ENCODE results near the gene BMF. TPM values are rescaled to one million over a fixed set of nuclear protein-coding genes. Genes with fewer than 3 reads are reported as not detected.
A peak's percentile ranks its signal among the peaks of the same experiment; 100 is the strongest.
"Not testable (repeated sequence)": the region's sequence is repeated elsewhere in the genome, so short reads cannot be mapped to it uniquely, and the experiment has no call there.

Gene BMF
- total and polyA plus RNA-seq, 2 donors, result 28.5 to 70.4 TPM

DNA sequence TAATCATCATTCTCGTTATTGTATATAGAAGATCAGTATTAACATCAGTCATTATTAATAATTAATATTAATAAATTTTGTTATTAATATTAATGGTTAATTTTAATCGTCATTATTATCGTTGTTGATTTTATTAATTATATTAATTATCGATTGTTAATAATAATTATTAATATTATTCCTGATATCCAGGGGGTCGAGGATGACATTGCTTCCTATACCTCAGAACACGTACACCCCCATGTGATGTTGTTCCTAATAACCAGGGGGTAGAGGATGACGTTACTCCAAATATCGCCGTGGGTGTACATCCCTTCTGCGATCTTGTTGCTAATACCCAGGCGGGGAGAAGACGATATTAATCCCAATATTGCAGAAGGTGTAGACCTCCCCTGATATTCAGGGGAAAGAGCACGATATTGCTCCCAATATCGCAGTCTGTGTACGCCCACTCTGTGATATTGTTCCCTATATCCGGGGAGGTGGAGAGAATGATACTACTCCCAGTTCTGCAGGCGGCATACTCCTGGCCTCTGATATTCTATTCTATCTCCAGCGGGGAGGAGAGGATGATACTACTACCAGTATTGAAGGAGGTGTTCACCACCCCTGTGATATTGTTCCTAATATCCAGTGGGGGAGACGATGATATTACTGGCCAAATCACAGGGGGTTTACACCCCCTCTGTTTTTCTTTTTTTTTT is 22.3 kb upstream of the BMF start:
- Histone ChIP-seq H3K4me3 (ENCODE audit: low read length in 2 of 2) (no peak overlapping the region), H3K27ac (ENCODE audit: low read depth in 1 of 2, low read length in 1 of 2) (no peak overlapping the region), H3K9me3 (ENCODE audit: control insufficient read depth in 2 of 2, insufficient read depth in 1 of 2, low read length in 1 of 2) (no peaks in the 10 kb centered on the region), H3K27me3 (ENCODE audit: control insufficient read depth in 2 of 2, insufficient read depth in 1 of 2, low read length in 1 of 2) (no peaks in the 10 kb centered on the region), H3K36me3 (ENCODE audit: control insufficient read depth in 2 of 2, insufficient read depth in 2 of 2, low read length in 1 of 2) (no peaks in the 10 kb centered on the region), H3K4me1 (ENCODE audit: control insufficient read depth in 2 of 2, insufficient read depth in 2 of 2, low read length in 2 of 2) (no peaks in the 10 kb centered on the region)
- peak in 1 of 9 donors; percentile 47 for DNase-seq (ENCODE audit: low read depth in 6 of 9, low spot score in 9 of 9)
- 92% methylated on average over 19 of the region's 19 CpGs for WGBS

DNA sequence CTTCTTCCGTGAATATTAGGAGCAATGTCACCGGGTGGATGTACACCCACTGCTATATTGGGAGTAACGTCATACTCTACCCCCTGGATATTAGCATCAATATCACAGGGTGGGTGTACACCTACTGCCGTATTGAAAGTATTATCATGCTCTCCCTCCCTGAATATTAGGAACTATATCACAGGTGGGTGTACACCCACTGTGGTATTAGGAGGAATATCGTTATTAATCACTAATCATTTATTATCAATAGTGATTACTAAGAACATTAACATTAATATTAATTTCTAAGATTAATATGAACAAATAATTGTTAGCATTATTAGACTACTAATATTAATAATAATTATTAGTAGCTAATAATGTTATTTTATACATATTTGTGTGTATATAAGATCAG is 21.4 kb upstream of the BMF start:
- no peak for DNase-seq (ENCODE audit: low read depth in 6 of 9, low spot score in 9 of 9)
- Histone ChIP-seq H3K27me3 (ENCODE audit: control insufficient read depth in 2 of 2, insufficient read depth in 1 of 2, low read length in 1 of 2) (no peaks in the 10 kb centered on the region), H3K4me1 (ENCODE audit: control insufficient read depth in 2 of 2, insufficient read depth in 2 of 2, low read length in 2 of 2) (no peaks in the 10 kb centered on the region), H3K36me3 (ENCODE audit: control insufficient read depth in 2 of 2, insufficient read depth in 2 of 2, low read length in 1 of 2) (no peaks in the 10 kb centered on the region), H3K4me3 (ENCODE audit: low read length in 2 of 2) (no peak overlapping the region), H3K9me3 (ENCODE audit: control insufficient read depth in 2 of 2, insufficient read depth in 1 of 2, low read length in 1 of 2) (no peaks in the 10 kb centered on the region), H3K27ac (ENCODE audit: low read depth in 1 of 2, low read length in 1 of 2) (no peak overlapping the region)
- WGBS, result 93% methylated on average over 5 of the region's 5 CpGs

DNA sequence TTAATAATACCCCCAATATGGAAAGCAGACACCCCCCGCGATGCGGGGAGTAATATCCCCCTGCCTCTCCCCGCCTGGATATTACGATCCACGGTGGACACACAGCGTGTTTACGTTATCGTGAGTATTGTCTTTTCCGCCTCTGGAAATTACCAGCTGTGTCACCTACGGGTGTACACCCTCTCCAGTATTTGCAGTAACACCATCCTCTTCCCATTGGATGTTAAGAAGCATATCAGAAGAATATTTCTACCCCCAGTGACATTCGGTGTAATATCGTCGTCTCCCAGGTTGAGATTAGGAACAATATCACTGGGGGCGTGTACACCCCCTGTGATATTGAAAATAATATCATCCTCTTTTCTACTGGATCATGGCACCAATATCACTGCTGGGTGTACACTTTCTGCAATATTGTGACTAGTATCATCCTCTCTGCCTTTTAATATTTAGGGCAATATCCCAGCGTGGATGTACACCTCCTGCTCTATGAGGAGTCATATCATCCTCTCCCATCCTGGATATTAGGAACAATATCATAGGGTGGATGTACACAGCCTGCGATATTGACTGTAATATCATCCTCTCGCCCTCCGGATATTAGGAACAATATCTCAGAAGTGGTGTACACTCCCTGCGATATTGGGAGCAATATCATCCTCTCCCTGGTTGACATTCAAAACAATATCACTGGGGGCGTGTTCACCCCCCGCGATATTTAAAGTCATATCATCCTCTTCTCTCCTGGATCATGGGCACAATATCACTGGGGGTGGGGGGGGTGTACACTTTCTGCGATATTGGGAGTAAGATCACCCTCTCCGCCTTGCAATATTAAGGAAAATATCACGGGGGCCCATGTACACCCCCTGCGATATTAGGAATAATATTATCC is 20.3 kb upstream of the BMF start:
- Histone ChIP-seq H3K36me3 (ENCODE audit: control insufficient read depth in 2 of 2, insufficient read depth in 2 of 2, low read length in 1 of 2) (no peaks in the 10 kb centered on the region), H3K4me3 (ENCODE audit: low read length in 2 of 2) (no peak overlapping the region), H3K27me3 (ENCODE audit: control insufficient read depth in 2 of 2, insufficient read depth in 1 of 2, low read length in 1 of 2) (no peaks in the 10 kb centered on the region), H3K9me3 (ENCODE audit: control insufficient read depth in 2 of 2, insufficient read depth in 1 of 2, low read length in 1 of 2) (no peaks in the 10 kb centered on the region), H3K4me1 (ENCODE audit: control insufficient read depth in 2 of 2, insufficient read depth in 2 of 2, low read length in 2 of 2) (no peaks in the 10 kb centered on the region), H3K27ac (ENCODE audit: low read depth in 1 of 2, low read length in 1 of 2) (no peak overlapping the region)
- 88% methylated on average over 27 of the region's 27 CpGs for WGBS
- DNase-seq (ENCODE audit: low read depth in 6 of 9, low spot score in 9 of 9), result peak in 1 of 9 donors; percentile 58

DNA sequence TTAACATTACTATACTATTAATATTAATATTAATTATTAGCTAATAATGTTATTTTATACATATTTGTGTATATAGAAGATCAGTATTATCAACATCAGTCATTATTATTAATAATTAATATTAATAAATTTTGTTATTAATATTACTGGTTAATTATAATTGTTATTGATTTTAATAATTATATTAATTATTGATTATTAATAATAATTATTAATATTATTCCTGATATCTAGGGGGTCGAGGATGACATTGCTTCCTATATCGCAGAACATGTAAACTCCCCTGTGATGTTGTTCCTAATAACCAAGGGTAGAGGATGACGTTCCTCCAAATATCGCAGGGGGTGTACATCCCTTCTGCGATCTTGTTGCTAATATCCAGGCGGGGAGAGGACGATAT is 17.3 kb upstream of the BMF start:
- Histone ChIP-seq H3K4me1 (ENCODE audit: control insufficient read depth in 2 of 2, insufficient read depth in 2 of 2, low read length in 2 of 2) (no peaks in the 10 kb centered on the region), H3K4me3 (ENCODE audit: low read length in 2 of 2) (no peak overlapping the region), H3K27me3 (ENCODE audit: control insufficient read depth in 2 of 2, insufficient read depth in 1 of 2, low read length in 1 of 2) (no peaks in the 10 kb centered on the region), H3K27ac (ENCODE audit: low read depth in 1 of 2, low read length in 1 of 2) (no peak overlapping the region), H3K9me3 (ENCODE audit: control insufficient read depth in 2 of 2, insufficient read depth in 1 of 2, low read length in 1 of 2) (no peaks in the 10 kb centered on the region), H3K36me3 (ENCODE audit: control insufficient read depth in 2 of 2, insufficient read depth in 2 of 2, low read length in 1 of 2) (no peaks in the 10 kb centered on the region)
- 97% methylated on average over 7 of the region's 7 CpGs for WGBS
- no peak for DNase-seq (ENCODE audit: low read depth in 6 of 9, low spot score in 9 of 9)

DNA sequence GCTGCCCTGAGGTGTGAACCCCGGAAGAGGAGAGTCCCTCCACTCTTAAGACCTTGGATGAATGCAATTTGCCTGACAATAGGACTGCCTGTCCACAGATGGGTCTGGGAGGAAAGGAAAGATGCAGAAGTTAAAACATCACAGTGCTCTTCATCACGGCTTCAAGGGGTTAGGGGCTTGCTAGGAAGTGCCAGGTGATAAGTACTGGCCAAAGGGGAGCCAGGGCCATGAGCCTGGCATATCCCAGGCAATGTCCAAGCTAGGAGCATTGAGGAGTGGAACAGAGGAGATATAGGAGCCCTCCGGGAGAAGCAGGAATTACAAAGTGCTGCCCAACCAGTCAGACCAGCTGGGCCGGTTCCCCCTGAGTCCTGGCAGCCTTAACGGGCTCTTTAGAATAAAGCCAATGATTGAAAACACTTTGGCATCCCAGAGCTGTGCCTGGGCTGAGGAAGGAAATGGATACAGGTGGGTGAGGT is 16.2 kb upstream of the BMF start:
- not testable (repeated sequence) for H3K9me3 ChIP-seq (ENCODE audit: control insufficient read depth in 2 of 2, insufficient read depth in 1 of 2, low read length in 1 of 2); H3K4me3 ChIP-seq (ENCODE audit: low read length in 2 of 2); H3K4me1 ChIP-seq (ENCODE audit: control insufficient read depth in 2 of 2, insufficient read depth in 2 of 2, low read length in 2 of 2); H3K36me3 ChIP-seq (ENCODE audit: control insufficient read depth in 2 of 2, insufficient read depth in 2 of 2, low read length in 1 of 2); H3K27ac ChIP-seq (ENCODE audit: low read depth in 1 of 2, low read length in 1 of 2); DNase-seq (ENCODE audit: low read depth in 6 of 9, low spot score in 9 of 9); H3K27me3 ChIP-seq (ENCODE audit: control insufficient read depth in 2 of 2, insufficient read depth in 1 of 2, low read length in 1 of 2)
- WGBS, result 93% methylated on average over 4 of the region's 5 CpGs

DNA sequence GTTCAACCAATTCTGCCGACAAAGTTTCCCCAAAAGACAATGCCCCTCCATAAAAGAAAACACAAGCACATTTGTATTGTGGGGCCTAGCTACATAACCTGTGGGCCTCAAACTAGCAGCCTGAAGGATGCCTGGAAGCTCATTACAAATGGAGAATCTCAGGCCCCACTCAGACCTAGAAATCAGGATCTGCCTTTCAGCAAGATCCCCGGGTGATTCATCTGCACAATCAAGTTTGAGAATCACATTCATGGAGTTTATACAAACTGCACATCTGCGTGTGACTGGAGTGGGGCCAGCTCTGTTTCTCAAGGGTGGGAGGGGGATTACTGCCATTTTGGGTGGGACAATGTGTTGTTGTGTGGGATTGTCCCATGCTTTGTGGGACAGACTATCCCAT is 15.7 kb upstream of the BMF start:
- H3K4me3 ChIP-seq (ENCODE audit: low read length in 2 of 2); H3K9me3 ChIP-seq (ENCODE audit: control insufficient read depth in 2 of 2, insufficient read depth in 1 of 2, low read length in 1 of 2); H3K27me3 ChIP-seq (ENCODE audit: control insufficient read depth in 2 of 2, insufficient read depth in 1 of 2, low read length in 1 of 2); H3K4me1 ChIP-seq (ENCODE audit: control insufficient read depth in 2 of 2, insufficient read depth in 2 of 2, low read length in 2 of 2); DNase-seq (ENCODE audit: low read depth in 6 of 9, low spot score in 9 of 9); H3K36me3 ChIP-seq (ENCODE audit: control insufficient read depth in 2 of 2, insufficient read depth in 2 of 2, low read length in 1 of 2); H3K27ac ChIP-seq (ENCODE audit: low read depth in 1 of 2, low read length in 1 of 2): not testable (repeated sequence)
- 97% methylated on average over 3 of the region's 3 CpGs for WGBS

DNA sequence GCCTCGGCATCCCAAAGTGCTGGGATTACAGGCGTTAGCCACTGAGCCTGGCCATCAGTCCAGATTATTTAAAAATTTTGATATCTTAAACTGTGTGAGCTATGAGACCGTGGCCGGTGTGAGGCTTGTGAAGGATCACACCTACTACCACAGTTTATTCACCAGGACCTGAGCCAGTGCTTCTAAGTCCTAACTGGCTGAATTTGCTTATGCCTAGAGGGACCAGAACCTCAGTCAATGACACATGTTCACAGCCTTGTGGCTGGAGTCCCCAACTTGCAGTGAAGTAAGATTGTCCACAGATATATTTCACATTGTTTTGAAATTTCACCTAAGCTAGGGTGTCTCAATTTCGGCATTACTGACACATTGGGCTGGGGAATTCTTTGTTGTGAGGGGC is 15.2 kb upstream of the BMF start:
- not testable (repeated sequence) for DNase-seq (ENCODE audit: low read depth in 6 of 9, low spot score in 9 of 9); H3K27me3 ChIP-seq (ENCODE audit: control insufficient read depth in 2 of 2, insufficient read depth in 1 of 2, low read length in 1 of 2); H3K36me3 ChIP-seq (ENCODE audit: control insufficient read depth in 2 of 2, insufficient read depth in 2 of 2, low read length in 1 of 2); H3K4me3 ChIP-seq (ENCODE audit: low read length in 2 of 2); H3K9me3 ChIP-seq (ENCODE audit: control insufficient read depth in 2 of 2, insufficient read depth in 1 of 2, low read length in 1 of 2); H3K27ac ChIP-seq (ENCODE audit: low read depth in 1 of 2, low read length in 1 of 2); H3K4me1 ChIP-seq (ENCODE audit: control insufficient read depth in 2 of 2, insufficient read depth in 2 of 2, low read length in 2 of 2)
- 97% methylated on average over 5 of the region's 5 CpGs for WGBS

DNA sequence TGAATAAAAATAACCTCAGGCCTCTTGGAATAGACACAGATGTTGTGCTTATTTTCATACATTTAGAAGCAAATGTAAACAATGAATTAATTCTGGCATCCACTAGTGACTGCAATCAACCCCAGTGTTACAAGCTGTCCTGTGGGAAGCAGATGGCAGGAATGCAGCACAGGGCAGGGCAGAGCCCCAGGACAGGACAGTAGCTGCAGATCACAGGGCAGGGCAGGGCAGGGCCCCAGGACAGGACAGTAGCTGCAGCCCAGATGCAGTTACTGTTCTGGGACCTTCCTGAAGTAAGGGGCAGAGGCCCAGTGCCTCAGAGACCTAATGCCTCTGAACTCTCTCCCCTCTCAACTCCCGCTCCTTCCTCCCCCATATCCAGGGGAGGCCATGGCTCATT is 14.3 kb upstream of the BMF start:
- not testable (repeated sequence) for H3K4me3 ChIP-seq (ENCODE audit: low read length in 2 of 2); DNase-seq (ENCODE audit: low read depth in 6 of 9, low spot score in 9 of 9); H3K4me1 ChIP-seq (ENCODE audit: control insufficient read depth in 2 of 2, insufficient read depth in 2 of 2, low read length in 2 of 2); H3K9me3 ChIP-seq (ENCODE audit: control insufficient read depth in 2 of 2, insufficient read depth in 1 of 2, low read length in 1 of 2); H3K36me3 ChIP-seq (ENCODE audit: control insufficient read depth in 2 of 2, insufficient read depth in 2 of 2, low read length in 1 of 2); H3K27ac ChIP-seq (ENCODE audit: low read depth in 1 of 2, low read length in 1 of 2); H3K27me3 ChIP-seq (ENCODE audit: control insufficient read depth in 2 of 2, insufficient read depth in 1 of 2, low read length in 1 of 2)
- 100% methylated on average over 1 of the region's 1 CpG for WGBS

DNA sequence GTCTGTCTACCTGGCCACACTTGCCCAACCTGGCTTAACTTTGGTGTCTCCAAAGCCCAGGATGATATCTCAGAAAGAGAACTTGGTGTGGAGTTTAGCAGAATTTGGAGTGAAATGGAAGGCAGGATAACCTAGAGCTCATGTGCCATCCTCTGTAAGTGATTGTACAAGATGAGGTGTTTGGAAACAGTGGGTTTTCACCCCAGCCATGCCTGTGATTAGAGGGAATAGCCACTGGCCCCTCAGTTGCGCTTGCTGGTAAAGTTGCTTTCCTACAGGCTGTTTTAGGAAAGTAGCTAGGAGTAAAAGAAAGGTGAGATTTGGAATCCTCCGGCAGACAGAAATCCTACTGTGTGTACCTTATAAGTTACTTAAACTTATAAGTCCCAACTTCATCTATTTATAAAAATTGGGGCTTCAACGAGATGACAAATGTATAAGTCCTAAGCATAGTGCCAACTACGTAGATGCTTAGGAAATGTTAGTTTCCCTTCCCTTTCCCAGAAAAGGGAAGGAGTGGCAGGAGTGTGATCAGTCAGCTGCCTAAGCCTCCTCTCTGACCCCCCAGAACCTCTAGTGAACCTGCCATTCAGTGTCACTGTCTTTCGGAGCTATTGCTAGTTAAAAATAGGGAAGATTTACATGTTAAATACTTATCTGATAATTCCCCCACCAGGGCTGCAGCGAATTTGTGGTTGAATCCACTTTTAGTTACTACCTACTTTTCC is 13.4 kb upstream of the BMF start:
- Histone ChIP-seq H3K27me3 (ENCODE audit: control insufficient read depth in 2 of 2, insufficient read depth in 1 of 2, low read length in 1 of 2) (no peaks in the 10 kb centered on the region), H3K9me3 (ENCODE audit: control insufficient read depth in 2 of 2, insufficient read depth in 1 of 2, low read length in 1 of 2) (no peaks in the 10 kb centered on the region), H3K27ac (ENCODE audit: low read depth in 1 of 2, low read length in 1 of 2) (no peak overlapping the region), H3K4me3 (ENCODE audit: low read length in 2 of 2) (no peak overlapping the region), H3K36me3 (ENCODE audit: control insufficient read depth in 2 of 2, insufficient read depth in 2 of 2, low read length in 1 of 2) (no peaks in the 10 kb centered on the region), H3K4me1 (ENCODE audit: control insufficient read depth in 2 of 2, insufficient read depth in 2 of 2, low read length in 2 of 2) (peaks cover 0 to 2% of the 10 kb centered on the region in 2 donors)
- 78% methylated on average over 6 of the region's 6 CpGs for WGBS
- DNase-seq (ENCODE audit: low read depth in 6 of 9, low spot score in 9 of 9), result no peak
